GM18517 (cell line): ENCODE data around the gene CCDC51.

Source experiments
- ATAC-seq: cut with Tn5 transposase; IDR thresholded peaks from one replicate; pipeline ENCODE4 v1.9.1; 2021; ENCODE audit warnings: mild to moderate bottlenecking, moderate library complexity; ENCODE audit not compliant: unreplicated experiment

Gene CCDC51

GRCh38 chr3:48435223-48435595 is 4.7 kb downstream of the CCDC51 start:
- no peak for ATAC-seq

- ATAC-seq: no peak
Observed at GRCh38 chr3:48434591-48435222, 5.2 kb downstream of the CCDC51 start.

- no peak for ATAC-seq
Observed at GRCh38 chr3:48433472-48434118, 6.3 kb downstream of the CCDC51 start.

DNA sequence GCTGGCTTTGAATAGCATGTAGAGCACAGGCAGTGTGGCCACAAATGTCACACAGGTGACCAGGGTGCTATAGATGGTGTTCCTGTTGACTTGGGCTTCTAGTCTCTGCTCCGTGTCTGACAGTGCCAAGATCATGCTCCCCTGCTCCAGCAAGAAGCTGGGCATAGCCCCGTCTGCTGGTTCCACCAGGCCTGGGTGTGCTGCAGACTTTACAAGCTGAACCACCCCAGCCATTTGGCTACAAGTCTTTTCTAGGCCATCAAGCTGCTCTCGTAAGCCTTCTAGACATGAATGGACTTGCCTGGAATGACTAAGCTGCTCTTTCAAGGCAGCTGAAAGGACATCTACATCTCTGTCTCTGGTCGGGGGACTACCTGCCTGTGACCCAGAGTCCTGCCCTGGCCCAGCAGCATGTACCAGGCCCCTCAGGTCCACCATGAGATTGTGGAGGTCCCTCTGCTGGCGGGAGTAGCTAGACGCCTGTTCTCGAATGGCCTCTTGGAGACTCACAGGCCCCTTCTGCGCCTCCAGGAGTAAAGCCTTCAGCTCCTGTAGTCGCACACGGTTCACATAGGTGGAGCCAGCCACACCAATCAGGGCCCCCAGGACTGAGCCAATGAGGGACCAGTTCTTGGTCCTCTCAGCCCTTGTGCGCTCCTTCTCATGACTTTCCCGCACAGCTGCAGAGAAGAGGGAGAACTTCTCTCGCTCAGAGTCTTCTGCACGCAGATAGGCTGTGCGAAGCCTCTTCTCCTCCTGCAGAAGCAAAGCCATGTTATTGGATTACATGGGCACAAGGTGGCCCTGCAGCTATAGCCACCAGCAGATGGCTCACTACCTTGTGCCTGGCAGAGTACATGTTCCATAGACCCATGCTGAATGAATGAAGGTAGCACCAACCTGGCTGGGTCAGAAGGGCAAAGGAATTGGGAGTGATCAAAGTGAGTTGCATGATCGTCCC is 7.2 kb downstream of the CCDC51 start:
- no peak for ATAC-seq

DNA sequence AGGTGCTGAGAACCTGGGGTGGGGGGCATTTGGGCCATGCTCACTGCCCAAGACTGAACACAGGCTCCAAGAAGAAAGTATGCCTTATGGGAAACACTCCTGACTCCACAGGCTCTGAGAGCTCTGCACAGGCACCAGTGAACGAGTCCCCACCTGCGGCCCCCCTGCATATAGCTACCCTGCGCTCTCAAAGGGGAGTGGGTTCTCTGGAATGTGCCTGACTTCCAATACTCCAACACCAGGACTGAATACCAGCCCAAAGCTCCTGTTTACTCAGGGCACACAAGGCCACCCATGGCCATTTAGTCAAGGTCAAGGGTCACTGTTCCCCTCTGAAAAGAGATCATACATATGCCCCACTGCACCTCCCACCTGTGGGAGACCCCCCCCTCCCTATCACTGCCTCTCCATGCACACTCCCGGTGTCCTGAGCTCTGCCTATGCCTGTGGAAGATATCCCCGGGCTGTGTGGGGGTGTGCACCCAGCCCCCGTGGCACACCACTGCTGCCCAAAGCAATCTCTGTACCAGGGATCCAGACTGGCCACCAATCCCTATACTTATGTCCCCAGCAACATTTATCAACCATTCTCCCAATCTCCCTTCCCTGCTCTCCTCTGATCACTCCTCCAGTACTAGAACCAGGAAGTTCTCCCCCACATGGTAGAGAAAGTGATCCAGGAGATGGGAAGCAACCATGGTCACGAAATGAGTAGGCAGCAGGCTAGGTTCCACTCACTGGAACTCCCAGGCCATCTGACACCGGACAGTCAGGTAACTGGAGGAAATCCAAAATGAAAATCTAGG is 8.5 kb downstream of the CCDC51 start:
- ATAC-seq: no peak

DNA sequence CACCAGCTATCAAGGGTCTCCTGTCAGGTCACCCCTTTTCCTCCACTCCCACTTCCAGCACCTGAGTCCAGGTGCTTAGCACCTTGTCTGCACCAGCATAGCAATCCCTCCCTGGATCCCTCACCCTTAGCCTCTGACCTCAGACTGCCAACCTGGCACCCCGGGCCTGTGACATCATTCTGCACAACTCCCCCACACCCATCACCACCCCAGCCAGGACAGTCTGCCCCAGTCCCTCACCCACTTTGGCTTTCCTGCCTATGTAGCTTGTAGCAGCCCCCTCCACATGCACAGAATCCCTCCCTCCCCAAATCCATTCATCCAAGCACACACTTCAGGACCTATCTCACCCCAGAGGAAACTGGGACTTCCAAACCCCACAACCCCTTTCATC is 9.2 kb downstream of the CCDC51 start:
- no peak for ATAC-seq

DNA sequence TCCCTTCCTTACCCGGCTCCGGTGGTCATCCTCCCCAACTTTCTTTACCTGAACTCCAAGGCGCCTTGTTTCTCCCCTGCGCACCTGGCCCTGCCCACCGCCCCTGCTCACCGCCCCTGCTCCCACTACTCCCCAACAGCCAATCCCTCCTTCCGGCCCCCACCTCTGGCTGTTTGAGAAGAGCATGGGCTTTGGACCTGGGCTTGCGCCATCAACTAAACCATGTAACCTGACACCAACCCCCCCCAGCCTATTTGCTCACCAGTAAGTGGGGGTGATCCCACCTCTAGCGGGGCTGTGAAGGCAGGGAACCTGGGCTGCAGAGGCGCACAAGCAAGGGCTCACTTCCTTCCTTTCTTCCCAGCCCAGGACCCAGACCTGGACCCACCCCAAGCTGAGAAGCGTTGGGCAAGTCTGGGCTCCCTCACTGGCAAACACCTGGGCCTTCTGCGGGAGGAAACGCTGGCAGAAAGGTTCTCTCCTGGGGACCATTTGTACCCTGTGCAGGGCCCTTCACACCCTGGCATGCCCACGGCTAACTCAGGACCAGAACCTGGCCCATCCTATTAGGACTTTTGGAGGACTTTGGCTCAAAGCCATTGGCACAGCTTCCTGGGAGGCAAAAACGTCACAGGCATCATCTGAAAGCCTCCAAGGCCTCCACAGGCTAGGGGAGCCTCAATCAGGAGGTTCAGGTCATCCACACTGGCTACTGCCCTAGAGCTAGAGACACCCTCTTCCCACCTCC is 9.8 kb downstream of the CCDC51 start, which contains the start of gene PLXNB1:
PLXNB1 (minus strand) TSS at position 127 of the 748 bp plus-strand sequence. CDS start 5,475 bp downstream, outside the sequence.
- ATAC-seq: no peak

DNA sequence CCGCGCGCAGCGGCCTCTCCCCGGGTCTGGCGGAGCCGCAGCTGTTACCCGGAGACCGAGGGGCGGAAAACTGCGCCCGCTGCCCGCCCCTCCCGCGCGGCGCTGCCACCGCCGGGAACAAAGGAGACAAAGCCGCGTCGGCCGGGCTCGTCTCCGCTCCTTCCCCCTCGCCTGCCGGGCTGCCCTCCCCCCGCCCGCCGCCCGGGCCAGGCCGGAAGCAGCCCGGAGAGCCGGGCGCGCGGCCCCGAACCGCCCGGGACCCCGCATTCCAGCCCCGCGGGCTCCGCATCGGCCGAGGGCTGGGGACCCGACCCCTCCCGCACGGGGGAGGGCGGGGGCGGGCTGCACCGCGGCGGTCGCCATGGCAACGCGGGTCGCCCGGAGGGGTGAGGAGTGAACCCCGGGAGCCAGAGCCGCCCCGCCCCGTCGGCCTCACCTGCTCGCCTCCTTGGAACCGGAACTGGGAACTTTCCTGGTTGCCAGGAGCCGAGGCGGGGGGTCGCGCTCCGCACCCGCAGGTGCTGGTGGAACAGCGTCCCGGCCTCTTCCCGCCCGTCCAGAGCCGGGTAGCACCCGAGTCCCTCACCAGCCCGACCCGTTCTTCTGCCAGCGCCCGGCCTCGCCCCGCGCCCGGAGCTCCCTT is 10.5 kb downstream of the CCDC51 start:
- ATAC-seq: no peak

GRCh38 chr3:48428572-48429316 is 11.2 kb downstream of the CCDC51 start:
- no peak for ATAC-seq

DNA sequence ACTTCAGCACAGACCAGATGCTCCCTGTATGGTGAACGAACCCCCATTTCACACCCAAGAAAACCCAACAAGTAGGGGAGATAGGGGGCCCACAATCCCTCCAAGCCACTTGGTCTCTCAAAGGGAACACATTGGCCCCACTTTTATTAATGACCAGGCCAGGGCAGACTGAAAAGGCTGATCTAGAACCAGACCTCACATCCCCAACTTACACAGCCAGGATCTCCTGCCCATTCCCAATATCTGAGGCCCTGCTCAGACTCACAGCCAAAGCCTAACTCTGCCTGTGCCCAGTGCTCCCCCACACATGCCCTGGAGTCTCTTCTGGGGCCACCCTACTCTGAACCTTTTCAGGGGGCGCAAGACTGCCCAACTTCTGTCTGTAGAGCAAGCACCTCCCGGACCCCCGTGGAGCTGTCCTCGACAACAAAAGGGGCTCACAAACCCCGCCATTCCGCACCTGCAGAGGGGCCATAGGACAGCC is 11.8 kb downstream of the CCDC51 start:
- ATAC-seq: no peak

GRCh38 chr3:48427630-48427962 is 12.3 kb downstream of the CCDC51 start:
- ATAC-seq: no peak

GRCh38 chr3:48426944-48427629 is 12.8 kb downstream of the CCDC51 start:
- ATAC-seq: no peak

DNA sequence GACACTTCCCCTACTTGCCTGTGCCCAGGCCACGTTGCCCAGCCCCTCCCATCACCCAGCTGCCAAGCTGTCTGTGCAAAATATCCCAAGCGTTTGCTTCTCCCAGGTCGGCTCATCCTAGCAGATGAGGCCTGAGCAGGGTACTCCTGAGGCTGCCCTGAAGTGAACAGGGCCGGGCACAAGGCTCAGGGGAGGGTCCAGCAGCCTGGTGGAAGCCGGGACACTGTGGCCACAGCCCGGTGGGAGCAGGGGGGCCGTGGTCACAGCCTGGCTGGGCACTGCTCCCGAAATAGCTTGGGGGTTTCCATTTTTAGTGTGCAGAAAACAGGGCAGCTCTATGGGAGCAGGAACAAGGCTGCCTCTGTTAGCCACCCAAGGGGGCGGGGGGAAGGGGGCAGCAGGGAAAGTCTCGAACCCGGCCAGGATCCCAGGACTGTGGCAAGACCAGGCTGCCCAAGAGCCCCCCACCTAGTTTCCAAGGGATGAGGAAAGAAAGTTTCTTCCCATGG is 13.5 kb downstream of the CCDC51 start:
- no peak for ATAC-seq

GRCh38 chr3:48425281-48425812 is 14.6 kb downstream of the CCDC51 start:
- no peak for ATAC-seq

DNA sequence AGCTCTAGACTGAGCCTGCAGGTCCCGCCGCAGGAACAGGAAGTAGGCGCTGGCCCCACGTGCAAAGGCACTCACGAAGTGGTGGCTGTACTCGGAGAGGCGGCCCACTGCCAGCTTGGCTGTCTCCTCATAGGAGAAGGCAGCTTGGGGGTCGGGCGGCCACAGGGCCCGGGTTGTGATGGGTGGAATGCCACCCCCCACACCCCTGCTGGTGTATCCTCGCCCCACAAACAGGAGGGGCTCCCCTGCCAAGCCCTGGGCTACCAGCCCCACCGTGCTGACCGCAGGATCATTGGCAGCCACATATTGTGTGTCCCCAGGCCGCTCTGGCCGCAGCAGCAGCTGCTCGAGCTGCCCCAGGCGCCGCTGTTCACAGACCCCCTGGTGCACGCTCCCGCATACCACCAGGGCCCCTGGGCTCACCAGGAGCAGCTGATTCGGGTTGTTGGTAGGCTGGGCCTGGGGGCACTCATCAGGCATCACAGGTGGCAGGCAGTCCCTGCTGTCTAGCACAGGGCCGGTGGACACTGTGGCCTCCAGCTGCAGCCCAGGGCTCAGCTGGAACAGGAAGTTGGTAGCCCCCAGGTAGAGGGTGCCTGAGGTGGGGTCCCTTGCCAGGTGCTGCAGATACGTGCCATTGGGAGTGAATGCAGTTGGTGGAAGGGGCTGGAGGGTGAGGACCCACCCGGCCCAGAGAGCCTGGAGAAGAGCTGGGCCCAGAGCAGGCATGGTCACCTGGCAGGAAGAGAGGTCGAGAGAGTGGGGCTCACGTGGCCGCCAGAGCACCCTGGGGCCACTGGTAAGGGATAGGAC is 15.8 kb downstream of the CCDC51 start:
- no peak for ATAC-seq

DNA sequence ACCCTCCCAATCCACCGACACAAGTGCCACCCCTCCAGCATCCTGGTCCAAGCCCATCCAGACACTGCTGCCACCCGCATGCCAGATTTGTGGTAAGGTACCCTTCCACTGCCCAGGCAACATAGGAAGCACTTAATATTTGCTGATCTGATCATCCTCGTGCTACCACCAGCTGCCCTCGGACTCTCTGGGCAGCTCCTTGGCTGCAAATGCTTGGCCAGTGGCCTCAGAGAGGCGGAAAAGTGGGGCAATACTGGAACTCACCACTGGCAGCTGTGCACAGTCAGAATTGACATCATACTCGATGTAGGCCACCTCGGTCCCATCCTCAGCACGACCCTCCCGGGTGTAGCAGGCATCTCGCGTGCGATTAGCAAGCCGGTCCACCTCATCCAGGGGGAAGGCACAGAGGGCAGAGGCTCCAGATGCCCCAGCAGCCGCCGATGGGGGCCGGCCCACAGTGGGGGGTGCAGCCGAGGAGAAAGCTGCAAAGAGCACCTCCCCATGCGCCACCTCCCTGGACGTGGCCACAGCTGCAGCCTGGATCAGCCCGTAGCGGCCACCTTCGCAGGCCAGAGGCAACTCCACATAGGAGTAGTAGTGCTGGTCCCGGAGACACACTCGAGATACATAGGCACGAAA is 16.6 kb downstream of the CCDC51 start:
- no peak for ATAC-seq

DNA sequence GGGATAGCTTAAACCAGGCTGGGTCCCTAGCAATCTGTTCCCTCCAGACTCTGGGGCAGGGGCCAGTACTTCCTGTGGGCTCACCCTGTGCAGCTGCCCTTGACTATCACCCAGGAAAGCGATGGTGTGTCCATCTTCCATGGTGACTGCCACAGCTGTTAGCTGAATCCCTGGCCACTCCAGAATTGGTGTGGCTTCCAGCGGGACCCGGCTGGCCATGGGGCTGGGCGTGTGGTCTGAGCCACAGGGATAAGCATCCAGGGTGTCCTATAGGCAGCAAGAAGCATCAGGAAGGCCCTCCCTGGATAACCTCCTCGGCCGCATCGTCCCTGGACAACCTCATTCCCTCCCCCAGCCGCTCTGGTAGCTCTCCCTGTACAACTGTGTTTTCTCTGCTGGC is 17.2 kb downstream of the CCDC51 start:
- ATAC-seq: no peak
